Stomach (tissue), 9 donors: ENCODE measurements around the gene WDR75. TPM values are rescaled to one million over a fixed set of nuclear protein-coding genes. Genes with fewer than 3 reads are reported as not detected.
A peak's percentile ranks its signal among the peaks of the same experiment; 100 is the strongest.

ENCODE experiments used
- DNase-seq, 2 donors: peaks; one replicate each; pipeline versions ENCODE4 v3.0.0 to v3.0.0-alpha.2; 2013 to 2019
- H3K27ac ChIP-seq, 5 donors: fragments of 200-600 bp in 4 of 5; sonication (generic) in 4 of 5; one replicate each; pipeline ENCODE4 v1.5.1; 2013 to 2019; ENCODE audit warnings: mild to moderate bottlenecking in 1 of 5, moderate library complexity in 1 of 5
- H3K27me3 ChIP-seq, 3 donors: fragments of 200-600 bp; sonication (generic); one replicate each; pipeline ENCODE4 v1.5.1; 2017 to 2019; ENCODE audit warnings: mixed run types in 1 of 3
- H3K36me3 ChIP-seq, 4 donors: fragments of 200-600 bp; sonication (generic); 1 replicate in 3 of 4; 2 replicates in 1 of 4; pipeline ENCODE4 v1.5.1; 2016 to 2019
- H3K4me1 ChIP-seq, 4 donors: fragments of 200-600 bp; sonication (generic); one replicate each; pipeline ENCODE4 v1.5.1; 2016 to 2019
- H3K4me3 ChIP-seq, 4 donors: fragments of 200-600 bp; sonication (generic) in 3 of 4; one replicate each; pipeline ENCODE4 v1.5.1; 2016 to 2019; ENCODE audit warnings: mild to moderate bottlenecking in 1 of 4
- H3K9me3 ChIP-seq, 4 donors: fragments of 200-600 bp; sonication (generic); one replicate each; pipeline ENCODE4 v1.5.1; 2016 to 2019
- CTCF ChIP-seq, 7 experiments: fragments of 450-650 bp in 4 of 7; fragments of 200-600 bp in 3 of 7; sonication (generic) in 3 of 7; IDR thresholded peaks; one replicate each; pipeline ENCODE4 v1.5.1; 2016 to 2019; ENCODE audit warnings: antibody characterized with exemption in 7 of 7, control low read depth in 2 of 7, mild to moderate bottlenecking in 1 of 7
- EP300 ChIP-seq: sonication (generic); formaldehyde crosslinking; IDR thresholded peaks from one replicate; pipeline ENCODE4 v1.6.1; 2017; ENCODE audit warnings: antibody characterized with exemption
- POLR2A ChIP-seq, 4 donors: fragments of 450-650 bp; IDR thresholded peaks; one replicate each; pipeline ENCODE4 v1.6.1; 2016; ENCODE audit warnings: antibody characterized with exemption in 4 of 4, control low read depth in 2 of 4, mild to moderate bottlenecking in 1 of 4, moderate library complexity in 1 of 4
- POLR2AphosphoS5 ChIP-seq, 3 donors: sonication (generic); formaldehyde crosslinking; IDR thresholded peaks; one replicate each; pipeline ENCODE4 v1.6.1; 2016; ENCODE audit warnings: antibody characterized with exemption in 3 of 3
- WGBS, 5 donors: extraction: QIAGEN DNeasy Blood & Tissue Kit in 3 of 5; methylation state at CpG; one replicate each; pipeline versions ENCODE4 v1.1.5 to v1.1.7; 2013 to 2018; 5-methylcytosine and 5-hydroxymethylcytosine counted together
- intact Hi-C: fragments of 100-400 bp; cut with DNase I; formaldehyde crosslinking; loops from one replicate; pipeline ENCODE4 v1.15.1; 2023; ENCODE audit warnings: low total_unique reads
- polyA plus RNA-seq, 3 donors: library from polyadenylated mRNA; stranded (reverse); fragments of 200-250 nt; gene quantifications; one replicate each; pipeline ENCODE4 v1.2.3, GENCODE V29; 2013
- total RNA-seq, 5 donors: library from RNA; depleted of rRNA; stranded (reverse); fragments of >200 nt; gene quantifications; one replicate each; pipeline versions ENCODE4 v1.1.0 to v1.2.3, GENCODE V29; 2014 to 2016
- donor health status: healthy with polysubstance abuse.
- donor health status: Bipolar disorder and iron deficiency.
- donor health status: healthy.

The WDR75 gene
- total and polyA plus RNA-seq, 8 donors = 6.1 to 89.9 (median 26.5) TPM

GRCh38 chr2:189502714-189503113, 61.4 kb downstream of the WDR75 start:
- H3K9me3 ChIP-seq = no peaks in the 10 kb centered on the region
- H3K4me1 ChIP-seq = peaks cover 4 to 52% (median 13%) of the 10 kb centered on the region in 4 donors
- H3K36me3 ChIP-seq = no peaks in the 10 kb centered on the region
- no peaks in the 10 kb centered on the region for H3K27me3 ChIP-seq
- no peak overlapping the region for H3K4me3 ChIP-seq
- intact Hi-C loops = no loop called here
- WGBS, 5 donors = 76 to 91% (median 85%) methylated on average over 2 of the region's 2 CpGs
- H3K27ac ChIP-seq = no peak overlapping the region
- no peak for TF ChIP-seq CTCF (IDR thresholded peaks at IDR 0.05)
- no peak for TF ChIP-seq POLR2AphosphoS5 (IDR thresholded peaks at IDR 0.05)
- TF ChIP-seq POLR2A (IDR thresholded peaks at IDR 0.05) = no peak
- TF ChIP-seq EP300 = no peak
- DNase-seq = no peak

GRCh38 chr2:189504238-189504637, 63.0 kb downstream of the WDR75 start:
- WGBS, 5 donors = 86 to 93% (median 90%) methylated on average over 5 of the region's 5 CpGs
- no peak overlapping the region for H3K27ac ChIP-seq
- peaks cover 0 to 1% (median 0%) of the 10 kb centered on the region in 4 donors for H3K9me3 ChIP-seq
- peaks cover 3 to 42% (median 10%) of the 10 kb centered on the region in 4 donors for H3K4me1 ChIP-seq
- no peaks in the 10 kb centered on the region for H3K27me3 ChIP-seq
- TF ChIP-seq POLR2AphosphoS5 (IDR thresholded peaks at IDR 0.05) = no peak
- TF ChIP-seq CTCF (IDR thresholded peaks at IDR 0.05) = no peak
- no peak for TF ChIP-seq POLR2A (IDR thresholded peaks at IDR 0.05)
- TF ChIP-seq EP300 = no peak
- intact Hi-C loops = no loop called here
- no peak overlapping the region for H3K4me3 ChIP-seq
- no peak for DNase-seq
- no peaks in the 10 kb centered on the region for H3K36me3 ChIP-seq

GRCh38 chr2:189505492-189505891, 64.2 kb downstream of the WDR75 start:
- Histone ChIP-seq H3K27me3 (no peaks in the 10 kb centered on the region), H3K4me3 (no peak overlapping the region), H3K27ac (peak overlapping the region in 1 of 5 donors; percentile 65), H3K36me3 (no peaks in the 10 kb centered on the region), H3K9me3 (peaks cover 0 to 6% (median 0%) of the 10 kb centered on the region in 4 donors), H3K4me1 (peaks cover 3 to 32% (median 8%) of the 10 kb centered on the region in 4 donors)
- intact Hi-C loops = no loop called here
- 72 to 79% (median 75%) methylated on average over 2 of the region's 2 CpGs for WGBS, 5 donors
- no peak for DNase-seq
- no peak for TF ChIP-seq POLR2AphosphoS5 (IDR thresholded peaks at IDR 0.05)
- no peak for TF ChIP-seq EP300
- no peak for TF ChIP-seq CTCF (IDR thresholded peaks at IDR 0.05)
- no peak for TF ChIP-seq POLR2A (IDR thresholded peaks at IDR 0.05)

GRCh38 chr2:189506514-189506976, 65.3 kb downstream of the WDR75 start:
- peak in 2 of 3 donors; percentile 61 to 85 for TF ChIP-seq POLR2AphosphoS5 (IDR thresholded peaks at IDR 0.05)
- TF ChIP-seq CTCF (IDR thresholded peaks at IDR 0.05) = no peak
- Histone ChIP-seq H3K4me1 (peaks cover 0 to 29% (median 6%) of the 10 kb centered on the region in 4 donors), H3K27me3 (no peaks in the 10 kb centered on the region), H3K36me3 (no peaks in the 10 kb centered on the region), H3K4me3 (no peak overlapping the region), H3K9me3 (peaks cover 0 to 6% (median 0%) of the 10 kb centered on the region in 4 donors), H3K27ac (peak overlapping the region in 3 of 5 donors; percentile 38 to 69 (median 65))
- DNase-seq = peak; percentile 31 to 39
- 31 to 63% (median 38%) methylated on average over 3 of the region's 3 CpGs for WGBS, 5 donors
- intact Hi-C loops = no loop called here
